GM10847 (cell line): ENCODE measurements around the gene SLC2A14.

ENCODE experiments used
- POLR2A ChIP-seq: IDR thresholded peaks from 2 replicates; pipeline ENCODE4 v1.6.1; 2011; ENCODE audit not compliant: insufficient read length; ENCODE audit errors: extremely low read depth

Gene SLC2A14

GRCh38 chr12:7864601-7865150 is 8.0 kb downstream of the SLC2A14 start:
- no peak for TF ChIP-seq POLR2A

GRCh38 chr12:7859552-7859951 is 13.2 kb downstream of the SLC2A14 start:
- TF ChIP-seq POLR2A: no peak

GRCh38 chr12:7857971-7858370 is 14.7 kb downstream of the SLC2A14 start:
- TF ChIP-seq POLR2A: no peak

- TF ChIP-seq POLR2A: no peak
Measured at GRCh38 chr12:7856516-7856915, 16.2 kb downstream of the SLC2A14 start.

- no peak for TF ChIP-seq POLR2A
Measured at GRCh38 chr12:7853557-7853956, 19.2 kb downstream of the SLC2A14 start.

GRCh38 chr12:7844116-7844515 is 28.6 kb downstream of the SLC2A14 start:
- TF ChIP-seq POLR2A: no peak

- TF ChIP-seq POLR2A: no peak
Measured at GRCh38 chr12:7837366-7837765, 35.3 kb downstream of the SLC2A14 start.

GRCh38 chr12:7835766-7836165 is 36.9 kb downstream of the SLC2A14 start:
- no peak for TF ChIP-seq POLR2A

GRCh38 chr12:7835116-7835515 is 37.6 kb downstream of the SLC2A14 start:
- no peak for TF ChIP-seq POLR2A

GRCh38 chr12:7834701-7835100 is 38.0 kb downstream of the SLC2A14 start:
- TF ChIP-seq POLR2A: no peak

GRCh38 chr12:7833831-7834230 is 38.9 kb downstream of the SLC2A14 start:
- TF ChIP-seq POLR2A: no peak

- no peak for TF ChIP-seq POLR2A
Measured at GRCh38 chr12:7832059-7832696, 40.5 kb downstream of the SLC2A14 start.

GRCh38 chr12:7806863-7807487 is 65.7 kb downstream of the SLC2A14 start:
- TF ChIP-seq POLR2A: no peak

- TF ChIP-seq POLR2A: no peak
Measured at GRCh38 chr12:7801460-7801859, 71.3 kb downstream of the SLC2A14 start.

- TF ChIP-seq POLR2A: no peak
Measured at GRCh38 chr12:7797698-7798398, 74.9 kb downstream of the SLC2A14 start.

GRCh38 chr12:7793211-7793610 is 79.5 kb downstream of the SLC2A14 start:
- no peak for TF ChIP-seq POLR2A
